ENCODE results near the gene PTPRE.

DNA sequence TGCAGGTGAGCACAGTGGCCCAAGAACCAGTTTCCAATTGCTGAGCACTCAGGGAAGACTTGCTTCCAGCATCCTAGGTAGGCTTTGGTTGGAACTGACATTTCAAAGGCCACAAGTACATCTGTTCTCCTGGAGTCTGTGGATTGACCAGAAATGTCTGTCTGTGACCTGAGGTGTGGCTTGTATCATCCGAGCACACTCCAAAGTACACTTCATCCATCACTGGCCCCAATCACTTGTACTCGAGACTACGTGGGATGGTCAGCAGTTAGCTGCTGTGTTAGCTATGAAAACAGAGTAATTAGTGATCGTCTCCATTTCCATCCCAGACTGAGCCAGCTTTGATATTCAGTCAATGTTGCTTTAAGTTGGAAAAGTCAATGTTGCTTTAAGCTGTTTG lies 174.3 kb downstream of the PTPRE start:
- TF ChIP-seq YY1 (IDR thresholded peaks at IDR 0.05; ENCODE audit: insufficient read depth, insufficient read length), result no peak
- TF ChIP-seq ZNF274 (IDR thresholded peaks at IDR 0.05; ENCODE audit: low read depth, low read length), result no peak
- TF ChIP-seq SUZ12 (IDR thresholded peaks at IDR 0.05; ENCODE audit: extremely low read depth, insufficient read depth, insufficient read length), result no peak
